Activated CD4-positive, alpha-beta T cell treated with anti-CD3 and anti-CD28 coated beads, Interleukin-2, amount 10 ng/mL, durations not matched to agents 24 days and 14 days (primary cell): ENCODE data around the gene SELENOM. TPM values are rescaled to one million over a fixed set of nuclear protein-coding genes. Genes with fewer than 3 reads are reported as not detected.
"Not testable (repeated sequence)": the region's sequence is repeated elsewhere in the genome, so short reads cannot be mapped to it uniquely, and the experiment has no call there.

Experiments used
- DNase-seq: peaks from one replicate; pipeline ENCODE4 v3.0.0; 2022
- H3K27ac Mint-ChIP-seq: one replicate; pipeline ENCODE4 v1.8.0; 2022; ENCODE audit warnings: mild to moderate bottlenecking, mixed read lengths
- H3K27me3 Mint-ChIP-seq: one replicate; pipeline ENCODE4 v1.8.0; 2022; ENCODE audit warnings: mixed read lengths
- H3K36me3 Mint-ChIP-seq: one replicate; pipeline ENCODE4 v1.8.0; 2022; ENCODE audit warnings: low read depth, mild to moderate bottlenecking, mixed read lengths
- H3K4me1 Mint-ChIP-seq: one replicate; pipeline ENCODE4 v1.8.0; 2021; ENCODE audit warnings: mixed read lengths
- H3K4me3 Mint-ChIP-seq: one replicate; pipeline ENCODE4 v1.8.0; 2022; ENCODE audit warnings: mild to moderate bottlenecking, moderate library complexity, mixed read lengths
- H3K9me3 Mint-ChIP-seq: one replicate; pipeline ENCODE4 v1.8.0; 2021; ENCODE audit warnings: mixed read lengths
- intact Hi-C: fragments of 100-400 bp; cut with micrococcal nuclease; formaldehyde crosslinking; loops from one replicate; pipeline ENCODE4 v1.15.1; 2023
- total RNA-seq: library from RNA; stranded (reverse); gene quantifications from 2 replicates; pipeline ENCODE4 v1.2.3, GENCODE V29; 2022

SELENOM gene
- total RNA-seq, 1 donor from 2014 or later, result 8.2 TPM

GRCh38 chr22:31079095-31079642 is 28.2 kb downstream of the SELENOM start:
- no peaks in the 10 kb centered on the region for H3K9me3 Mint-ChIP-seq
- H3K4me1 Mint-ChIP-seq, result peaks cover 30% of the 10 kb centered on the region
- no peak for DNase-seq
- intact Hi-C loops, result no loop called here
- no peaks in the 10 kb centered on the region for H3K36me3 Mint-ChIP-seq
- H3K27ac Mint-ChIP-seq, result no peak overlapping the region
- no peaks in the 10 kb centered on the region for H3K27me3 Mint-ChIP-seq
- H3K4me3 Mint-ChIP-seq, result no peak overlapping the region

- H3K27ac Mint-ChIP-seq, H3K27me3 Mint-ChIP-seq, H3K9me3 Mint-ChIP-seq, H3K36me3 Mint-ChIP-seq, DNase-seq, intact Hi-C loops, H3K4me3 Mint-ChIP-seq: not testable (repeated sequence)
- H3K4me1 Mint-ChIP-seq, result peaks cover 23% of the 10 kb centered on the region
These were observed 29.0 kb downstream of the SELENOM start for GRCh38 chr22:31078389-31078788.

GRCh38 chr22:31077681-31078080 is 29.7 kb downstream of the SELENOM start:
- peaks cover 17% of the 10 kb centered on the region for H3K4me1 Mint-ChIP-seq
- H3K9me3 Mint-ChIP-seq, result no peaks in the 10 kb centered on the region
- H3K27me3 Mint-ChIP-seq, result no peaks in the 10 kb centered on the region
- no peak overlapping the region for H3K27ac Mint-ChIP-seq
- H3K4me3 Mint-ChIP-seq, result no peak overlapping the region
- intact Hi-C loops, result no loop called here
- H3K36me3 Mint-ChIP-seq, result no peaks in the 10 kb centered on the region
- DNase-seq, result no peak

GRCh38 chr22:31075961-31076360 is 31.4 kb downstream of the SELENOM start:
- no peaks in the 10 kb centered on the region for H3K27me3 Mint-ChIP-seq
- intact Hi-C loops, result no loop called here
- no peak overlapping the region for H3K4me3 Mint-ChIP-seq

GRCh38 chr22:31073545-31074145 is 33.7 kb downstream of the SELENOM start:
- H3K27ac Mint-ChIP-seq, H3K9me3 Mint-ChIP-seq, H3K27me3 Mint-ChIP-seq, H3K4me3 Mint-ChIP-seq, DNase-seq, H3K36me3 Mint-ChIP-seq, intact Hi-C loops, H3K4me1 Mint-ChIP-seq: not testable (repeated sequence)

More at GRCh38 chr22:31075961-31076360, 31.4 kb downstream of the SELENOM start:
- no peak for DNase-seq
- Mint-ChIP-seq H3K4me1 (peaks cover 4% of the 10 kb centered on the region), H3K27ac (no peak overlapping the region), H3K36me3 (no peaks in the 10 kb centered on the region), H3K9me3 (no peaks in the 10 kb centered on the region)

- H3K4me1 Mint-ChIP-seq, H3K9me3 Mint-ChIP-seq, H3K27ac Mint-ChIP-seq, H3K36me3 Mint-ChIP-seq, intact Hi-C loops, DNase-seq, H3K4me3 Mint-ChIP-seq, H3K27me3 Mint-ChIP-seq: not testable (repeated sequence)
These were observed 34.2 kb downstream of the SELENOM start for GRCh38 chr22:31073125-31073524.

GRCh38 chr22:31069691-31070314 is 37.6 kb downstream of the SELENOM start:
- H3K36me3 Mint-ChIP-seq, intact Hi-C loops, H3K4me1 Mint-ChIP-seq, H3K9me3 Mint-ChIP-seq, H3K4me3 Mint-ChIP-seq, DNase-seq, H3K27me3 Mint-ChIP-seq, H3K27ac Mint-ChIP-seq: not testable (repeated sequence)

- Mint-ChIP-seq H3K36me3 (no peaks in the 10 kb centered on the region), H3K9me3 (no peaks in the 10 kb centered on the region), H3K27ac (no peak overlapping the region), H3K4me3 (no peak overlapping the region), H3K27me3 (no peaks in the 10 kb centered on the region), H3K4me1 (no peaks in the 10 kb centered on the region)
- intact Hi-C loops, result no loop called here
- DNase-seq, result no peak
These were observed 38.4 kb downstream of the SELENOM start for GRCh38 chr22:31068970-31069369.

- Mint-ChIP-seq H3K36me3 (no peaks in the 10 kb centered on the region), H3K4me3 (no peak overlapping the region), H3K4me1 (no peaks in the 10 kb centered on the region), H3K27ac (no peak overlapping the region), H3K27me3 (no peaks in the 10 kb centered on the region), H3K9me3 (no peaks in the 10 kb centered on the region)
- intact Hi-C loops, result no loop called here
- no peak for DNase-seq
These were observed 43.0 kb downstream of the SELENOM start for GRCh38 chr22:31064369-31064768.

GRCh38 chr22:31062566-31063230 is 44.7 kb downstream of the SELENOM start:
- H3K27ac Mint-ChIP-seq, result no peak overlapping the region
- no peak for DNase-seq
- H3K36me3 Mint-ChIP-seq, result no peaks in the 10 kb centered on the region
- intact Hi-C loops, result no loop called here
- no peak overlapping the region for H3K4me3 Mint-ChIP-seq
- no peaks in the 10 kb centered on the region for H3K27me3 Mint-ChIP-seq
- H3K9me3 Mint-ChIP-seq, result no peaks in the 10 kb centered on the region
- no peaks in the 10 kb centered on the region for H3K4me1 Mint-ChIP-seq

- H3K9me3 Mint-ChIP-seq, intact Hi-C loops, H3K4me3 Mint-ChIP-seq, H3K27ac Mint-ChIP-seq, H3K4me1 Mint-ChIP-seq, DNase-seq, H3K36me3 Mint-ChIP-seq, H3K27me3 Mint-ChIP-seq: not testable (repeated sequence)
These were observed 47.7 kb downstream of the SELENOM start for GRCh38 chr22:31059663-31060062.

GRCh38 chr22:31056986-31057599 is 50.3 kb downstream of the SELENOM start:
- Mint-ChIP-seq H3K27ac (no peak overlapping the region), H3K4me3 (no peak overlapping the region), H3K27me3 (no peaks in the 10 kb centered on the region), H3K4me1 (no peaks in the 10 kb centered on the region), H3K36me3 (no peaks in the 10 kb centered on the region), H3K9me3 (no peaks in the 10 kb centered on the region)
- intact Hi-C loops, result no loop called here
- no peak for DNase-seq

GRCh38 chr22:31055635-31056159 is 51.7 kb downstream of the SELENOM start:
- DNase-seq, result no peak
- H3K9me3 Mint-ChIP-seq, result no peaks in the 10 kb centered on the region
- no peaks in the 10 kb centered on the region for H3K4me1 Mint-ChIP-seq
- H3K27me3 Mint-ChIP-seq, result no peaks in the 10 kb centered on the region
- H3K4me3 Mint-ChIP-seq, result no peak overlapping the region
- no peak overlapping the region for H3K27ac Mint-ChIP-seq
- H3K36me3 Mint-ChIP-seq, result no peaks in the 10 kb centered on the region
- intact Hi-C loops, result no loop called here

GRCh38 chr22:31055117-31055634 is 52.2 kb downstream of the SELENOM start:
- H3K4me3 Mint-ChIP-seq, result no peak overlapping the region

More at GRCh38 chr22:31055117-31055634, 52.2 kb downstream of the SELENOM start:
- Mint-ChIP-seq H3K27ac (no peak overlapping the region), H3K9me3 (no peaks in the 10 kb centered on the region), H3K36me3 (no peaks in the 10 kb centered on the region), H3K27me3 (no peaks in the 10 kb centered on the region), H3K4me1 (no peaks in the 10 kb centered on the region)
- intact Hi-C loops, result no loop called here
- DNase-seq, result no peak
